ENCODE measurements around the gene RYR2. TPM values are rescaled to one million over a fixed set of nuclear protein-coding genes. Genes with fewer than 3 reads are reported as not detected.

Gene RYR2
- total and polyA plus RNA-seq, 2 donors (not counting 1 experiment from before 2014, with no cell fraction given), result not detected

GRCh38 chr1:237171454-237172117, 129.6 kb downstream of the RYR2 start:
- Mint-ChIP-seq H3K4me3 (no peak overlapping the region), H3K27me3 (peaks cover 3% of the 10 kb centered on the region), H3K9me3 (ENCODE audit: insufficient read depth) (peaks cover 2% of the 10 kb centered on the region), H3K4me1 (no peaks in the 10 kb centered on the region), H3K27ac (no peak overlapping the region)
- Histone ChIP-seq H3K27ac (ENCODE audit: low read length in 2 of 2) (no peak overlapping the region), H3K4me3 (ENCODE audit: control extremely low read depth in 1 of 5, extremely low read depth in 1 of 5, insufficient read depth in 1 of 5, low read depth in 2 of 5, low read length in 4 of 5) (no peak overlapping the region), H4K20me1 (ENCODE audit: control insufficient read depth, insufficient read depth, low read length, poor library complexity, severe bottlenecking) (no peaks in the 10 kb centered on the region), H3K79me2 (ENCODE audit: control insufficient read depth, insufficient read depth, low read length) (no peaks in the 10 kb centered on the region), H2AFZ (ENCODE audit: insufficient read depth, low read depth, low read length, poor library complexity, severe bottlenecking) (no peak overlapping the region), H3K4me1 (ENCODE audit: control insufficient read depth in 2 of 2, insufficient read depth in 2 of 2, low read length in 2 of 2) (no peaks in the 10 kb centered on the region), H3K36me3 (replicated peaks in 1 of 2; ENCODE audit: control extremely low read depth in 1 of 2, control insufficient read depth in 1 of 2, extremely low read depth in 1 of 2, insufficient read depth in 2 of 2, low read length in 1 of 2) (no peaks in the 10 kb centered on the region), H3K4me2 (replicated peaks; ENCODE audit: low read depth, low read length, poor library complexity, severe bottlenecking) (no peak overlapping the region), H3K27me3 (replicated peaks in 1 of 4; ENCODE audit: control extremely low read depth in 1 of 4, control insufficient read depth in 3 of 4, insufficient read depth in 4 of 4, low read length in 3 of 4) (no peaks in the 10 kb centered on the region), H3K9me3 (ENCODE audit: control extremely low read depth in 1 of 3, control insufficient read depth in 2 of 3, insufficient read depth in 1 of 3, low read length in 2 of 3) (no peaks in the 10 kb centered on the region), H3K9ac (ENCODE audit: low read length) (no peak overlapping the region)
- DNase-seq (no peak), ATAC-seq (ENCODE audit: low read depth) (no peak)
- intact Hi-C loops (cut with micrococcal nuclease), result no loop called here
- POLR2A ChIA-PET, result no interaction called here
- TF ChIP-seq EZH2 (IDR thresholded peaks at IDR 0.05; ENCODE audit: borderline replicate concordance, insufficient read depth, low read depth, low read length, poor library complexity, severe bottlenecking) (no peak), CTCF (IDR thresholded peaks at IDR 0.05) (no peak)
- 80% methylated on average over 2 of the region's 7 CpGs for WGBS (ENCODE audit: insufficient coverage)
- CTCF ChIA-PET, result no interaction called here

GRCh38 chr1:237172118-237172485, 130.1 kb downstream of the RYR2 start:
- ATAC-seq (ENCODE audit: low read depth) (no peak), DNase-seq (no peak)
- no peaks in the 10 kb centered on the region for H3K4me1 ChIP-seq (ENCODE audit: control insufficient read depth in 2 of 2, insufficient read depth in 2 of 2, low read length in 2 of 2)
- no peak overlapping the region for H3K4me3 ChIP-seq (ENCODE audit: control extremely low read depth in 1 of 5, extremely low read depth in 1 of 5, insufficient read depth in 1 of 5, low read depth in 2 of 5, low read length in 4 of 5)
- WGBS (ENCODE audit: insufficient coverage), result no CpG with 5 or more reads among the region's 1 CpG
- H3K9me3 Mint-ChIP-seq (ENCODE audit: insufficient read depth), result peaks cover 2% of the 10 kb centered on the region
- POLR2A ChIA-PET, result no interaction called here
- no peak overlapping the region for H2AFZ ChIP-seq (ENCODE audit: insufficient read depth, low read depth, low read length, poor library complexity, severe bottlenecking)
- H4K20me1 ChIP-seq (ENCODE audit: control insufficient read depth, insufficient read depth, low read length, poor library complexity, severe bottlenecking), result no peaks in the 10 kb centered on the region
- no peaks in the 10 kb centered on the region for H3K36me3 ChIP-seq (replicated peaks in 1 of 2; ENCODE audit: control extremely low read depth in 1 of 2, control insufficient read depth in 1 of 2, extremely low read depth in 1 of 2, insufficient read depth in 2 of 2, low read length in 1 of 2)
- no peak overlapping the region for H3K4me3 Mint-ChIP-seq
- H3K9me3 ChIP-seq (ENCODE audit: control extremely low read depth in 1 of 3, control insufficient read depth in 2 of 3, insufficient read depth in 1 of 3, low read length in 2 of 3), result no peaks in the 10 kb centered on the region
- H3K27ac ChIP-seq (ENCODE audit: low read length in 2 of 2), result no peak overlapping the region
- no peak overlapping the region for H3K4me2 ChIP-seq (replicated peaks; ENCODE audit: low read depth, low read length, poor library complexity, severe bottlenecking)
- H3K9ac ChIP-seq (ENCODE audit: low read length), result no peak overlapping the region
- peaks cover 3% of the 10 kb centered on the region for H3K27me3 Mint-ChIP-seq
- intact Hi-C loops (cut with micrococcal nuclease), result no loop called here
- no peaks in the 10 kb centered on the region for H3K27me3 ChIP-seq (replicated peaks in 1 of 4; ENCODE audit: control extremely low read depth in 1 of 4, control insufficient read depth in 3 of 4, insufficient read depth in 4 of 4, low read length in 3 of 4)
- H3K4me1 Mint-ChIP-seq, result no peaks in the 10 kb centered on the region
- TF ChIP-seq CTCF (IDR thresholded peaks at IDR 0.05) (no peak), EZH2 (IDR thresholded peaks at IDR 0.05; ENCODE audit: borderline replicate concordance, insufficient read depth, low read depth, low read length, poor library complexity, severe bottlenecking) (no peak)
- H3K79me2 ChIP-seq (ENCODE audit: control insufficient read depth, insufficient read depth, low read length), result no peaks in the 10 kb centered on the region
- CTCF ChIA-PET, result no interaction called here
- H3K27ac Mint-ChIP-seq, result no peak overlapping the region
